OCI-LY3 (cell line): ENCODE measurements around the gene DPP10.

Experiments used
- EZH2phosphoT487 ChIP-seq: fragments of 200-600 bp; shearing (Covaris generic); IDR thresholded peaks from 2 replicates; pipeline ENCODE4 v1.6.1; 2018; ENCODE audit warnings: antibody characterized with exemption, mixed run types, low read depth
- TF ChIP-seq, protein P1 (sequence below): fragments of 200-600, 300-600 bp; sonication (generic); IDR thresholded peaks from 2 replicates; pipeline ENCODE4 v1.5.1; 2014; ENCODE audit warnings: antibody characterized with exemption, low read length, low read depth

DNA sequence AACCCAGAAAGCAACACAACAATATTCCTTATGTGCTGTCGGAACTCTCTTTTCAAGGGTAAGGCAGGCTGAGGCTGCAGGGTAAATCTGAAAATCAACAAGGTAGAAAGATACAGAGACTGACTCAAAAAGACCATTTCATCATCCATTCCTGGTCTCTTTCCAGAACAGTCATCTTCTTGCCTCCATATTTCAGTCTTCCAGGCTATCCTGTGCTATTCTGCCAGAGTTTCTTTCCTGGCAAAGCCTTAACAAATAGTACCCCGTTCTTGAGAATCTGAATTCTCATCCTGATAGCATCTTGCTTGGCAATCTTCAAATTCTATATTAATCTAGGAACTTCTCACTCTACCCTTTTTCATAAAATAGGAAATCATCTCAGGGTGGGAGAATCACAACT, 15.5 kb downstream of the DPP10 start:
- TF ChIP-seq, protein P1, sequence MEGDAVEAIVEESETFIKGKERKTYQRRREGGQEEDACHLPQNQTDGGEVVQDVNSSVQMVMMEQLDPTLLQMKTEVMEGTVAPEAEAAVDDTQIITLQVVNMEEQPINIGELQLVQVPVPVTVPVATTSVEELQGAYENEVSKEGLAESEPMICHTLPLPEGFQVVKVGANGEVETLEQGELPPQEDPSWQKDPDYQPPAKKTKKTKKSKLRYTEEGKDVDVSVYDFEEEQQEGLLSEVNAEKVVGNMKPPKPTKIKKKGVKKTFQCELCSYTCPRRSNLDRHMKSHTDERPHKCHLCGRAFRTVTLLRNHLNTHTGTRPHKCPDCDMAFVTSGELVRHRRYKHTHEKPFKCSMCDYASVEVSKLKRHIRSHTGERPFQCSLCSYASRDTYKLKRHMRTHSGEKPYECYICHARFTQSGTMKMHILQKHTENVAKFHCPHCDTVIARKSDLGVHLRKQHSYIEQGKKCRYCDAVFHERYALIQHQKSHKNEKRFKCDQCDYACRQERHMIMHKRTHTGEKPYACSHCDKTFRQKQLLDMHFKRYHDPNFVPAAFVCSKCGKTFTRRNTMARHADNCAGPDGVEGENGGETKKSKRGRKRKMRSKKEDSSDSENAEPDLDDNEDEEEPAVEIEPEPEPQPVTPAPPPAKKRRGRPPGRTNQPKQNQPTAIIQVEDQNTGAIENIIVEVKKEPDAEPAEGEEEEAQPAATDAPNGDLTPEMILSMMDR, result no peak
- TF ChIP-seq EZH2phosphoT487, result no peak
